ENCODE results near the gene TTBK1. TPM values are rescaled to one million over a fixed set of nuclear protein-coding genes. Genes with fewer than 3 reads are reported as not detected.

TTBK1 gene
- total RNA-seq, 1 donor from 2014 or later, result 1.7 TPM

DNA sequence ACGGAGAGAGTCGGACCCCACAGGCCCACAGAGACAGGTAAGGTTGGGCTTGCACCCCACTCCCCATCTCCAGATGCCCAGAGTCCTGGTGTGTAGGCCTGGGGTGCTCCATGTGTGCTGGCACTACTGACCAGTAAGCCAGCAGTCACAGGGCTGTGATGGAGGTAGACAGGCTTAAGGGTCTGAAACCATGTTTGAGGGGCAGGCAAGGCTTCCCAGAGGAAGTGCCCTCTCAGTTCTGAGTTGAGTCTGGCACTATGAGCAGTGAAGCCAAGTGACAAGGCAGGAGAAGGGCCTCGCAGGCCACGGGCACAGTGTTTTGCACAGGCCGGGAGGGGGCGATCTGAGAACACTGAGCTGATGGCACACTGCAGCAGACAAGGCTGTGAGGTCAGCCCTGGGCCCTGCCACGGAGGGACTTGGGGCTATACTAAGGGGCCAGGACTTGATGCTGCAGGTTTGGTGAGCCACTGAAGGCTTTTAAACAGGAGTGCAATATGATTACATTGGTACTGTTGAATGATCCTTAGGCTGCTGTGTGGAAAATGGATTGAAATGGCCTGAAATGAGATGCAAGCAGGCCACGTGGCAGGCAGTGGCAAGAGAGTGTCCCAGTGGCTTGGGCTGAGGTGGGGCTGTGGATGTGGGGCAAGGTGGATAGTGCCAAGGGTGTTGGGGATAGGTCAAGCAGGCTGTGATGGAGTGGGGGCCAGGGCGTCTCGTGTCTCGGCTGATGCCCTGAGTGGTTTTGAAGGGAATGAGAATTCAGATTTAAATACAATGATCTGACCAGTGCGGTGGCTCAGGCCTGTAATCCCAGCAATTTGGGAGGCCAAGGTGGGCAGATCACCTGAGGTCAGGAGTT lies 20.3 kb downstream of the TTBK1 start:
- no peak overlapping the region for H3K4me2 ChIP-seq
- Mint-ChIP-seq H3K4me3 (peak overlapping the region; percentile 21), H3K36me3 (no peaks in the 10 kb centered on the region), H3K9me3 (no peaks in the 10 kb centered on the region), H3K4me1 (peaks cover 19% of the 10 kb centered on the region), H3K27me3 (ENCODE audit: insufficient read depth, low read depth) (peaks cover 15% of the 10 kb centered on the region), H3K27ac (no peak overlapping the region)
- no peaks in the 10 kb centered on the region for H3K79me2 ChIP-seq (ENCODE audit: low read depth)
- peak; percentile 86 for DNase-seq (ENCODE audit: low spot score)
- H3K27ac ChIP-seq, result no peak overlapping the region
- no peaks in the 10 kb centered on the region for H4K20me1 ChIP-seq (ENCODE audit: low read depth)
- peaks cover 8% of the 10 kb centered on the region for H3K4me1 ChIP-seq
- H2AFZ ChIP-seq (replicated peaks), result no peak overlapping the region
- TF ChIP-seq EZH2 (IDR thresholded peaks at IDR 0.05), result no peak
- TF ChIP-seq, protein P1, sequence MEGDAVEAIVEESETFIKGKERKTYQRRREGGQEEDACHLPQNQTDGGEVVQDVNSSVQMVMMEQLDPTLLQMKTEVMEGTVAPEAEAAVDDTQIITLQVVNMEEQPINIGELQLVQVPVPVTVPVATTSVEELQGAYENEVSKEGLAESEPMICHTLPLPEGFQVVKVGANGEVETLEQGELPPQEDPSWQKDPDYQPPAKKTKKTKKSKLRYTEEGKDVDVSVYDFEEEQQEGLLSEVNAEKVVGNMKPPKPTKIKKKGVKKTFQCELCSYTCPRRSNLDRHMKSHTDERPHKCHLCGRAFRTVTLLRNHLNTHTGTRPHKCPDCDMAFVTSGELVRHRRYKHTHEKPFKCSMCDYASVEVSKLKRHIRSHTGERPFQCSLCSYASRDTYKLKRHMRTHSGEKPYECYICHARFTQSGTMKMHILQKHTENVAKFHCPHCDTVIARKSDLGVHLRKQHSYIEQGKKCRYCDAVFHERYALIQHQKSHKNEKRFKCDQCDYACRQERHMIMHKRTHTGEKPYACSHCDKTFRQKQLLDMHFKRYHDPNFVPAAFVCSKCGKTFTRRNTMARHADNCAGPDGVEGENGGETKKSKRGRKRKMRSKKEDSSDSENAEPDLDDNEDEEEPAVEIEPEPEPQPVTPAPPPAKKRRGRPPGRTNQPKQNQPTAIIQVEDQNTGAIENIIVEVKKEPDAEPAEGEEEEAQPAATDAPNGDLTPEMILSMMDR (IDR thresholded peaks at IDR 0.05), result peak; percentile 86
- H3K9me3 ChIP-seq (ENCODE audit: low read depth), result no peaks in the 10 kb centered on the region
- H3F3A ChIP-seq (ENCODE audit: low read depth), result peaks cover 9% of the 10 kb centered on the region
- H3K27me3 ChIP-seq, result peaks cover 9% of the 10 kb centered on the region
- no peaks in the 10 kb centered on the region for H3K36me3 ChIP-seq
- no peak overlapping the region for H3K4me3 ChIP-seq
- no peak overlapping the region for H3K9ac ChIP-seq

DNA sequence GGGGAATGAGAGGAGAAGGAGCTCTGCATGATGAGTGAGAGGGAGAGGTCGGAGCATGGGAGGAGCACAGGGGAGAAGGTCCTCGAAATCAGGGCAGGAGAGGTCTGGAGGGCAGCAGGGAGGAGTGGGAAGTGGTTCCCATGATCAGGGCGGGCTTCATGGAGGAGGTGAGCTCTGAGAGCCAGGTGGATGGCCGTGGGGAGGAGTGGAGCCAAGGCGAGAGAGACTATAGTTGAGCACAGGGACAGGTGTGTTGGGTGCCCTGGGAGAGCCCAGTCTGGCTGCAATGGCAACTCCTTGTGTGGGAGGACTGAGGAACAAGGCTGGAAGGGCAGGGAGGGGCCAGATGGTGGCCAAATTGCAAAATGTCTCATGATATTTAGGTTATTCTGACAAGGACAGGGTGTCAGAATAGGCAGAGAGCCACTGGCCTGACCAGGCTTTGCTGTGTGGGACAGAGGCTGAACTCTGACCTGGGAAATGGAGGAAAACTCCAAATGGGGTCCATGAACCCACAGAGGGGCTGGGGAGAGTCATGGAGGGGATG lies 21.4 kb downstream of the TTBK1 start:
- Mint-ChIP-seq H3K9me3 (no peaks in the 10 kb centered on the region), H3K27ac (peak overlapping the region; percentile 10), H3K36me3 (no peaks in the 10 kb centered on the region), H3K4me3 (no peak overlapping the region), H3K4me1 (peaks cover 25% of the 10 kb centered on the region), H3K27me3 (ENCODE audit: insufficient read depth, low read depth) (peaks cover 22% of the 10 kb centered on the region)
- Histone ChIP-seq H3K36me3 (no peaks in the 10 kb centered on the region), H3K4me1 (peaks cover 13% of the 10 kb centered on the region), H4K20me1 (ENCODE audit: low read depth) (no peaks in the 10 kb centered on the region), H3K4me3 (no peak overlapping the region), H3K9me3 (ENCODE audit: low read depth) (no peaks in the 10 kb centered on the region), H2AFZ (replicated peaks) (no peak overlapping the region), H3K4me2 (no peak overlapping the region), H3K9ac (no peak overlapping the region), H3K27ac (no peak overlapping the region), H3K27me3 (peaks cover 20% of the 10 kb centered on the region), H3F3A (ENCODE audit: low read depth) (peaks cover 9% of the 10 kb centered on the region), H3K79me2 (ENCODE audit: low read depth) (no peaks in the 10 kb centered on the region)
- TF ChIP-seq, protein P1 (IDR thresholded peaks at IDR 0.05), result no peak
- TF ChIP-seq EZH2phosphoT487 (IDR thresholded peaks at IDR 0.05) (no peak), EZH2 (IDR thresholded peaks at IDR 0.05) (no peak)
- no peak for DNase-seq (ENCODE audit: low spot score)

DNA sequence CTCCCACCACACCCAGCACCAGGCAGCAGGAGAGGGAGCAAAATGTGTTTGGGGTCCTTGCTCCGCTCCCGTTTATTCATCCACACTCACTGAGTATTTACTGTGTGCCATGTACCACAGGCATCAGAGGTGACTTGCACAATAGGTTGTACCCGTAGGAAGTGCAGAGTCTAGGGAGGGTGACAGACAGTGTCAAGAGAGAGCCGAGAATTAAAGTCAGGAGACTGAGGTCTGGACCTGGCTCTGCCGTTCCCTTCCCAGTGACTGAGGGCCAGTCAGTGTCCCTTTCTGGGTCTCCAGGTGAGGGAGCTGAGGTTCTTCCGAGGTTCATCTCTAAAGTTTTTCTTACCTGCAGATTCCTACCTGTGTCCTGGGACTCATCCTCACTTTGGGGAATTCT lies 22.3 kb downstream of the TTBK1 start:
- no peaks in the 10 kb centered on the region for H4K20me1 ChIP-seq (ENCODE audit: low read depth)
- H3K4me1 ChIP-seq, result peaks cover 17% of the 10 kb centered on the region
- H3K9ac ChIP-seq, result no peak overlapping the region
- no peak overlapping the region for H3K4me3 ChIP-seq
- peaks cover 25% of the 10 kb centered on the region for H3K27me3 ChIP-seq
- H3F3A ChIP-seq (ENCODE audit: low read depth), result peaks cover 9% of the 10 kb centered on the region
- H3K9me3 ChIP-seq (ENCODE audit: low read depth), result no peaks in the 10 kb centered on the region
- Mint-ChIP-seq H3K9me3 (no peaks in the 10 kb centered on the region), H3K36me3 (peaks cover 2% of the 10 kb centered on the region), H3K27me3 (ENCODE audit: insufficient read depth, low read depth) (peaks cover 22% of the 10 kb centered on the region), H3K27ac (no peak overlapping the region), H3K4me3 (no peak overlapping the region), H3K4me1 (peaks cover 32% of the 10 kb centered on the region)
- no peak overlapping the region for H3K27ac ChIP-seq
- no peak for TF ChIP-seq EZH2phosphoT487 (IDR thresholded peaks at IDR 0.05)
- TF ChIP-seq, protein P1 (IDR thresholded peaks at IDR 0.05), result no peak
- TF ChIP-seq EZH2 (IDR thresholded peaks at IDR 0.05), result no peak
- no peak for DNase-seq (ENCODE audit: low spot score)
- H3K36me3 ChIP-seq, result no peaks in the 10 kb centered on the region
- H3K4me2 ChIP-seq, result no peak overlapping the region
- H3K79me2 ChIP-seq (ENCODE audit: low read depth), result no peaks in the 10 kb centered on the region
- H2AFZ ChIP-seq (replicated peaks), result no peak overlapping the region

All from neural progenitor cell (in vitro differentiated cells).